ENCODE measurements around the gene LRBA. TPM values are rescaled to one million over a fixed set of nuclear protein-coding genes. Genes with fewer than 3 reads are reported as not detected.

LRBA gene
- total and polyA plus RNA-seq, 4 donors: 8.2 to 69.8 (median 32.8) TPM

- TF ChIP-seq ZBTB33 (IDR thresholded peaks at IDR 0.05) (no peak), SP1 (IDR thresholded peaks at IDR 0.05) (no peak), FOXA2 (IDR thresholded peaks at IDR 0.05) (no peak)
Observed at GRCh38 chr4:150816491-150816890, 198.6 kb downstream of the LRBA start (continued).

- H3K4me3 ChIP-seq (ENCODE audit: low read depth in 1 of 3, low read length in 3 of 3): no peak overlapping the region
- no peak for DNase-seq (ENCODE audit: low spot score)
- H3K36me3 ChIP-seq (ENCODE audit: control insufficient read depth in 4 of 4, insufficient read depth in 3 of 4, low read depth in 1 of 4, low read length in 3 of 4): peaks cover 0 to 6% (median 0%) of the 10 kb centered on the region in 4 donors
- H3K9me3 ChIP-seq (ENCODE audit: control insufficient read depth in 4 of 4, low read length in 3 of 4): peaks cover 0 to 3% (median 0%) of the 10 kb centered on the region in 4 donors
- no peak overlapping the region for H3K27ac ChIP-seq (ENCODE audit: low read depth in 1 of 2, low read length in 2 of 2)
- TF ChIP-seq JUND (IDR thresholded peaks at IDR 0.05) (no peak), FOXA1 (IDR thresholded peaks at IDR 0.05) (no peak), FOXA2 (IDR thresholded peaks at IDR 0.05) (no peak), RXRA (IDR thresholded peaks at IDR 0.05) (no peak), MAX (IDR thresholded peaks at IDR 0.05) (no peak), ZBTB33 (IDR thresholded peaks at IDR 0.05) (no peak), GABPA (IDR thresholded peaks at IDR 0.05 in 1 of 2, conservative IDR thresholded peaks at IDR 0.05 in 1 of 2) (no peak), REST (IDR thresholded peaks at IDR 0.05) (no peak), RAD21 (IDR thresholded peaks at IDR 0.05) (no peak), ATF3 (IDR thresholded peaks at IDR 0.05) (no peak), HNF4G (IDR thresholded peaks at IDR 0.05) (no peak), NR2F2 (IDR thresholded peaks at IDR 0.05) (no peak), CTCF (IDR thresholded peaks at IDR 0.05; ENCODE audit: low read depth, low read length, missing input control) (no peak), EGR1 (IDR thresholded peaks at IDR 0.05; ENCODE audit: low read depth in 2 of 2) (no peak), HNF4A (conservative IDR thresholded peaks at IDR 0.05) (no peak)
- H3K4me1 ChIP-seq (ENCODE audit: control insufficient read depth in 4 of 4, insufficient read depth in 4 of 4, low read length in 3 of 4): no peaks in the 10 kb centered on the region
- H3K9ac ChIP-seq (ENCODE audit: low read depth in 1 of 2, low read length in 2 of 2): no peak overlapping the region
- 97% methylated on average over 1 of the region's 1 CpG for WGBS
- no peaks in the 10 kb centered on the region for H3K27me3 ChIP-seq (ENCODE audit: control insufficient read depth in 4 of 4, insufficient read depth in 4 of 4, low read length in 3 of 4)
Observed at GRCh38 chr4:150814873-150815272, 200.2 kb downstream of the LRBA start.

Measured in liver (tissue), 9 donors.